WERI-Rb-1 (cell line): ENCODE measurements around the gene YARS1.

Source experiments
- DNase-seq: peaks from one replicate; pipeline ENCODE4 v3.0.0-alpha.2; 2020
- H3K27ac ChIP-seq: fragments of 250-450 bp; sonication (Bioruptor Pico); 2 replicates; pipeline ENCODE4 v1.5.1; 2020; ENCODE audit warnings: mild to moderate bottlenecking, moderate library complexity
- H3K27me3 ChIP-seq: fragments of 250-450 bp; sonication (Bioruptor Pico); 2 replicates; pipeline ENCODE4 v1.5.1; 2021; ENCODE audit warnings: mild to moderate bottlenecking, low read depth, moderate library complexity; ENCODE audit not compliant: insufficient read depth, severe bottlenecking
- H3K36me3 ChIP-seq: fragments of 250-450 bp; sonication (Bioruptor Pico); 2 replicates; pipeline ENCODE4 v1.5.1; 2020; ENCODE audit warnings: mild to moderate bottlenecking, moderate library complexity
- H3K4me3 ChIP-seq: 2 replicates; pipeline ENCODE4 v1.5.1; 2011; ENCODE audit warnings: low read depth, mild to moderate bottlenecking, control low read depth, low read length
- H3K9me3 ChIP-seq: fragments of 250-450 bp; sonication (Bioruptor Pico); 2 replicates; pipeline ENCODE4 v1.5.1; 2021; ENCODE audit warnings: mild to moderate bottlenecking, moderate library complexity; ENCODE audit not compliant: severe bottlenecking
- TF ChIP-seq, protein P1 (sequence below): IDR thresholded peaks from 2 replicates; pipeline ENCODE4 v1.5.1; 2011; ENCODE audit warnings: low read depth, mild to moderate bottlenecking, control low read depth, inconsistent platforms, low read length

YARS1 gene

DNA sequence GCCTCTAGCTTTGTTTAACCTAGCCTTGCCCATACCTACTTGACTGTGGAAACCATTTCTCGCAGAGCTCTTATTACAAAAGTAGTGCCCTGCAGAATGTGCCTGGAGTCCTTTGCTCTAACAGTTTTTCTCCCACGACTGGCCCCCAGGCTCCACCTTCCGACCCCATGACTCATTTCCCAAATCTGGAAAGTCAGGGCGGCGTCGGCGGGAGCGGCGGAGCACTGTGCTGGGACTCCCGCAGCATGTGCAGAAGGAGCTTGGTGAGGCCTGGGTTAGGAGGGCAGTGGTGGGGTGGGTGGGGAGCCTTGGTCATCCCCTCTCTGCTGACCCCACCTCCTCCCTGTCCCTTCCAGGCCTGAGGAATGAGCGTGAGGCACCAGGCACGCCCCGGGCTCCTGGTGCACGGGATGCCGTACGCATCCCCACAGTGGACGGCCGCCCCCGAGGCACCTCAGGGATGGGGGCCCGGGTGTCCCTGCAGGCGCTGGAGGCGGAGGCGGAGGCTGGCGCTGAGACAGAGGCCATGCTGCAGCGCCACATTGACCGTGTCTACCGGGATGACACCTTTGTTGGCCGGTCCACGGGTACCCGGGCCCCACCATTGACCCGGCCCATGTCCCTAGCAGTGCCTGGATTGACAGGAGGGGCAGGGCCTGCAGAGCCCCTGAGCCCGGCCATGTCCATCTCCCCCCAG is 47.5 kb downstream of the YARS1 start:
- no peaks in the 10 kb centered on the region for H3K27me3 ChIP-seq
- H3K36me3 ChIP-seq = peaks cover 32% of the 10 kb centered on the region
- no peaks in the 10 kb centered on the region for H3K9me3 ChIP-seq
- H3K27ac ChIP-seq = no peak overlapping the region
- H3K4me3 ChIP-seq = no peak overlapping the region
- TF ChIP-seq, protein P1, sequence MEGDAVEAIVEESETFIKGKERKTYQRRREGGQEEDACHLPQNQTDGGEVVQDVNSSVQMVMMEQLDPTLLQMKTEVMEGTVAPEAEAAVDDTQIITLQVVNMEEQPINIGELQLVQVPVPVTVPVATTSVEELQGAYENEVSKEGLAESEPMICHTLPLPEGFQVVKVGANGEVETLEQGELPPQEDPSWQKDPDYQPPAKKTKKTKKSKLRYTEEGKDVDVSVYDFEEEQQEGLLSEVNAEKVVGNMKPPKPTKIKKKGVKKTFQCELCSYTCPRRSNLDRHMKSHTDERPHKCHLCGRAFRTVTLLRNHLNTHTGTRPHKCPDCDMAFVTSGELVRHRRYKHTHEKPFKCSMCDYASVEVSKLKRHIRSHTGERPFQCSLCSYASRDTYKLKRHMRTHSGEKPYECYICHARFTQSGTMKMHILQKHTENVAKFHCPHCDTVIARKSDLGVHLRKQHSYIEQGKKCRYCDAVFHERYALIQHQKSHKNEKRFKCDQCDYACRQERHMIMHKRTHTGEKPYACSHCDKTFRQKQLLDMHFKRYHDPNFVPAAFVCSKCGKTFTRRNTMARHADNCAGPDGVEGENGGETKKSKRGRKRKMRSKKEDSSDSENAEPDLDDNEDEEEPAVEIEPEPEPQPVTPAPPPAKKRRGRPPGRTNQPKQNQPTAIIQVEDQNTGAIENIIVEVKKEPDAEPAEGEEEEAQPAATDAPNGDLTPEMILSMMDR = no peak
- DNase-seq = no peak

GRCh38 chr1:32768110-32768850 is 48.9 kb downstream of the YARS1 start:
- DNase-seq = no peak
- H3K27me3 ChIP-seq = no peaks in the 10 kb centered on the region
- H3K36me3 ChIP-seq = peaks cover 18% of the 10 kb centered on the region
- TF ChIP-seq, protein P1 = no peak
- H3K27ac ChIP-seq = no peak overlapping the region
- no peak overlapping the region for H3K4me3 ChIP-seq
- no peaks in the 10 kb centered on the region for H3K9me3 ChIP-seq

DNA sequence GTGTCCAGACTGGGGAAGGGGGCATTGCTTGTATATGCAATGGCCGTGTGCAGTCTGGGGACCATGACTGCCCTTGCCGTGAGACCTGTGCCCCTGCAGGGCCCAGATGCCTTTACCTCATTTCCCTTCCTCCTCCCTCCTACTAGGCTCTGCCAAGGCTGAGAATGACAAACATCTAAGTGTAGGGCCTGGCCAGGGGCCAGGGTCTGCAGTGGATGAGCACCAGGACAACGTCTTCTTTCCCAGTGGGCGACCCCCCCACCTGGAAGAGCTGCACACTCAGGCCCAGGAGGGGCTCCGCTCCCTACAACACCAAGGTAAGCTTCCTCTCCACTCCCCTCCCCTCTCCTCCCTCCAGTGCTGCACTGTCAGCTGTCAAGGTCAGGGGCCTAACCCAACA is 49.5 kb downstream of the YARS1 start:
- no peaks in the 10 kb centered on the region for H3K27me3 ChIP-seq
- H3K4me3 ChIP-seq = no peak overlapping the region
- H3K9me3 ChIP-seq = no peaks in the 10 kb centered on the region
- H3K36me3 ChIP-seq = peaks cover 11% of the 10 kb centered on the region
- TF ChIP-seq, protein P1 = no peak
- no peak overlapping the region for H3K27ac ChIP-seq
- DNase-seq = no peak

DNA sequence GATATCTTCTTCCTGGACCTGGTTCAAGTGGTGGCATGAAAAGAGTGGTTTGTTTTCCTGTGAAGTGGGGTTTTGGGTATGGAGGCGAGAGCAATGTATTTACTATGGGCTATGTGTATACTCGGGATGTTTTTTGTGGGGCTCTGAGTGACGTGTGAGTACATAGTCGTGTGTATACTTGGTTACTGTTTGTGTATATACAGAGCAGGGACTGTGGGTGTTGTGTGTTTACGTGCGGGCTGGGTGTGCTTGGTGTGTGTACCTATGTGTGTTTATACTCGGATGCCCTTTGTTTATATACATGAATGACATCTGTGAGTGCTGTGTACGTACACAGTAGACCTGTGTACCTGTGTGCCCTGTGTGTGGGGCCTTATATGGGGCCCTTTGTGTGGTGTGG is 50.0 kb downstream of the YARS1 start:
- Histone ChIP-seq H3K9me3 (no peaks in the 10 kb centered on the region), H3K27ac (no peak overlapping the region), H3K36me3 (peaks cover 9% of the 10 kb centered on the region), H3K4me3 (no peak overlapping the region), H3K27me3 (no peaks in the 10 kb centered on the region)
- TF ChIP-seq, protein P1 = no peak
- DNase-seq = no peak

DNA sequence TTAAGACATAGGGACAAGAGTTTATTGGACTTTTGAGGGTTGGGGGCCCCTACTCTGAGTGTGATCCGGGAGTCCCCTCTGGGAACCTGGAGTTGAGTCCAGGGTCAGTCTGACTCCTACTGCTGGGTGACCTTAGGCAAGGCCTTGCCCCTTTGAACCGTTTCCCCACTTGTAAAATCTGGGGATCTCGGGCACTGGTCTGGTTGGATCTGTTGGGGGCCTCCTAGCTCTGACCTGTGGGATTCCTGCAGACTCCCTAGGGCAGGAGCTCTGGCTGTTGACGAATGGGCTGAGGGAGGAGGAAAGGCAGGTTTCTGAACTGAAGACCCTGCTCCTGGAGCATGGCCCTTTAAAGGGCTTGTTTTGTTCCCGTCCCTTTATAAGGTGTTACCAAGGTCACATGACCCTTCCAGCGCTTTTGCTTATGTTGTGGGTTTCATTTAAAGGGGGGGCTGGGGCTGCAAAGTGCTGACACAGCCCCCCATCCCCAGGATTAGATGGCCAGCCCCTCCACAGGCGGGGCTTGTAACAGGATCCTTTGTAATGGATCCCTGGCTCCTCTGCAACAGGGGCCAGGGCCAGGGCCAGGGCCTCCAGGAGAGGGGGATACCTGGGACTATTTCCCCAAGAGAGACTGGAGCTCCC is 50.7 kb downstream of the YARS1 start:
- Histone ChIP-seq H3K4me3 (no peak overlapping the region), H3K27ac (no peak overlapping the region), H3K27me3 (no peaks in the 10 kb centered on the region), H3K36me3 (peaks cover 9% of the 10 kb centered on the region), H3K9me3 (no peaks in the 10 kb centered on the region)
- TF ChIP-seq, protein P1 = no peak
- no peak for DNase-seq
